Measurements from ENCODE around the gene NCSTN. TPM values are rescaled to one million over a fixed set of nuclear protein-coding genes. Genes with fewer than 3 reads are reported as not detected.

Gene NCSTN
- total RNA-seq, 1 donor from 2014 or later = 83.1 TPM

- Mint-ChIP-seq H3K27me3 (ENCODE audit: low read depth) (no peaks in the 10 kb centered on the region), H3K4me1 (peaks cover 26% of the 10 kb centered on the region), H3K9me3 (no peaks in the 10 kb centered on the region), H3K27ac (ENCODE audit: unreplicated experiment) (peak overlapping the region; percentile 92), H3K36me3 (ENCODE audit: low read depth) (no peaks in the 10 kb centered on the region), H3K4me3 (peak overlapping the region; percentile 67)
- no peak for DNase-seq (ENCODE audit: low read depth, low spot score)
- TF ChIP-seq, protein P1, sequence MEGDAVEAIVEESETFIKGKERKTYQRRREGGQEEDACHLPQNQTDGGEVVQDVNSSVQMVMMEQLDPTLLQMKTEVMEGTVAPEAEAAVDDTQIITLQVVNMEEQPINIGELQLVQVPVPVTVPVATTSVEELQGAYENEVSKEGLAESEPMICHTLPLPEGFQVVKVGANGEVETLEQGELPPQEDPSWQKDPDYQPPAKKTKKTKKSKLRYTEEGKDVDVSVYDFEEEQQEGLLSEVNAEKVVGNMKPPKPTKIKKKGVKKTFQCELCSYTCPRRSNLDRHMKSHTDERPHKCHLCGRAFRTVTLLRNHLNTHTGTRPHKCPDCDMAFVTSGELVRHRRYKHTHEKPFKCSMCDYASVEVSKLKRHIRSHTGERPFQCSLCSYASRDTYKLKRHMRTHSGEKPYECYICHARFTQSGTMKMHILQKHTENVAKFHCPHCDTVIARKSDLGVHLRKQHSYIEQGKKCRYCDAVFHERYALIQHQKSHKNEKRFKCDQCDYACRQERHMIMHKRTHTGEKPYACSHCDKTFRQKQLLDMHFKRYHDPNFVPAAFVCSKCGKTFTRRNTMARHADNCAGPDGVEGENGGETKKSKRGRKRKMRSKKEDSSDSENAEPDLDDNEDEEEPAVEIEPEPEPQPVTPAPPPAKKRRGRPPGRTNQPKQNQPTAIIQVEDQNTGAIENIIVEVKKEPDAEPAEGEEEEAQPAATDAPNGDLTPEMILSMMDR (conservative IDR thresholded peaks at IDR 0.05) = no peak
Measured at GRCh38 chr1:160367934-160368923, 25.0 kb downstream of the NCSTN start.

DNA sequence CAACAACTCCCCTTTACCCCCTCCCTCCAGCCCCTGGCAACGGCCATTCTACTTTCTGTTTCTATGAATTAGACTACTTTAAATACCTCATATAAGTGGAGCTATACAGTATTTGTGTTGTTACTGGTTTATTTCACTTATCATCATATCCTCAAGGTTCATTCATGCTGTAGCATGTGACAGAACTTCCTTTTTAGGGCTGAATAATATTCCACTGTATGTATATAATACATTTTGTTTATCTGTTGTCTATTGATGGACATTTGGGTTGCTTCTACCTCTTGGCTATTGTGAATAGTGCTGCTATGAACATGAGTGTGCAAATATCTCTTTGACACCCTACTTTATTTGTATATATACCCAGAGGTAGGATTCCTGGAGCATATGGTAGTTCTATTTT lies 25.9 kb downstream of the NCSTN start:
- Mint-ChIP-seq H3K4me3 (no peak overlapping the region), H3K27ac (ENCODE audit: unreplicated experiment) (no peak overlapping the region), H3K9me3 (no peaks in the 10 kb centered on the region), H3K27me3 (ENCODE audit: low read depth) (no peaks in the 10 kb centered on the region), H3K36me3 (ENCODE audit: low read depth) (no peaks in the 10 kb centered on the region), H3K4me1 (peaks cover 22% of the 10 kb centered on the region)
- no peak for DNase-seq (ENCODE audit: low read depth, low spot score)
- TF ChIP-seq, protein P1 (conservative IDR thresholded peaks at IDR 0.05) = no peak

GRCh38 chr1:160370561-160371345 lies 27.6 kb downstream of the NCSTN start:
- Mint-ChIP-seq H3K9me3 (no peaks in the 10 kb centered on the region), H3K4me3 (no peak overlapping the region), H3K36me3 (ENCODE audit: low read depth) (no peaks in the 10 kb centered on the region), H3K27ac (ENCODE audit: unreplicated experiment) (no peak overlapping the region), H3K27me3 (ENCODE audit: low read depth) (no peaks in the 10 kb centered on the region), H3K4me1 (peaks cover 33% of the 10 kb centered on the region)
- TF ChIP-seq, protein P1 (conservative IDR thresholded peaks at IDR 0.05) = no peak
- DNase-seq (ENCODE audit: low read depth, low spot score) = no peak

DNA sequence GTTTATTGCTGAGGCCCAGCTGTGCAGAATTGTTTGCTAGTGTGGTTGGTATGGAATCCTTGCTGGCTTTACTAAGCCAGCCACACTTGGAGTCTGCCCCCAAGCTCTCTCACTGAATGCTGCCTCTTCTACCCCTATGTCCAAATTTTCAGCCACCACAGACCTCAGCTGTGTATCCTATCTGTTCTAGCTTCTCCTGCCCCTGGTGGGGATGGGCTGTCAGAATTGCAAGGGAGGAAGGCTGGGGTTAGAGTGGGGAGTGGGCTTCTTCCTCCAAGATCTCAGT lies 28.1 kb downstream of the NCSTN start:
- TF ChIP-seq, protein P1 (conservative IDR thresholded peaks at IDR 0.05) = no peak
- Mint-ChIP-seq H3K36me3 (ENCODE audit: low read depth) (no peaks in the 10 kb centered on the region), H3K4me1 (peaks cover 34% of the 10 kb centered on the region), H3K27me3 (ENCODE audit: low read depth) (no peaks in the 10 kb centered on the region), H3K9me3 (no peaks in the 10 kb centered on the region), H3K4me3 (no peak overlapping the region), H3K27ac (ENCODE audit: unreplicated experiment) (no peak overlapping the region)
- DNase-seq (ENCODE audit: low read depth, low spot score) = no peak

- DNase-seq (ENCODE audit: low read depth, low spot score) = no peak
- Mint-ChIP-seq H3K27ac (ENCODE audit: unreplicated experiment) (no peak overlapping the region), H3K4me1 (peaks cover 39% of the 10 kb centered on the region), H3K4me3 (no peak overlapping the region), H3K9me3 (no peaks in the 10 kb centered on the region), H3K27me3 (ENCODE audit: low read depth) (no peaks in the 10 kb centered on the region), H3K36me3 (ENCODE audit: low read depth) (no peaks in the 10 kb centered on the region)
- TF ChIP-seq, protein P1 (conservative IDR thresholded peaks at IDR 0.05) = no peak
Measured at GRCh38 chr1:160371756-160372155, 28.6 kb downstream of the NCSTN start.

Measured in neural crest cell (in vitro differentiated cells).